ENCODE results near the gene TRIM36.

DNA sequence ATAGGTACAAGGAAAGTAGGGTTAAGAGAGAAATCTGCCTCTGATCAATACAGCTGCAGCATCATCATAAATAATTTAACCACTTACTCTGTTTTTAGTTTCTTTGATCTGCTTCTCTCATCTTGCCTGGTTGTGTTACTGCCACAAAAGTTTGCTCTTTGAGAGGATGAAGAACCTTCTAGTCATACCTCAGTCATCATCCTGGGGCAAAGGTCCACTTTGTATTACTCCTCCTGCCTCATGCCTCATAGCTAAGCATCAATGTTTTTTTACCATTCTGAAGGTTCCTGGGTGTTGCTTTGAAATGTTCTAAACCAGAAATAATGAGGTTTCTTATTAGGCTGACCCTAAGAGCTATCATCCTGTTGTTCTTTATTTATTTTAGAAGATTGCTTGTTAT lies 17.1 kb upstream of the TRIM36 start:
- TF ChIP-seq POLR2A (IDR thresholded peaks at IDR 0.05; ENCODE audit: borderline replicate concordance, extremely low read depth, insufficient read depth, insufficient read length) (no peak), ATF3 (IDR thresholded peaks at IDR 0.05) (no peak), CTCF (IDR thresholded peaks at IDR 0.05 in 2 of 3, conservative IDR thresholded peaks at IDR 0.05 in 1 of 3; ENCODE audit: borderline replicate concordance in 1 of 3, insufficient read depth in 1 of 3, low read depth in 2 of 3, low read length in 2 of 3) (no peak), ELF1 (IDR thresholded peaks at IDR 0.05; ENCODE audit: borderline replicate concordance, low read depth) (no peak), POLR2AphosphoS5 (IDR thresholded peaks at IDR 0.05; ENCODE audit: low read depth, low read length) (no peak), EZH2 (IDR thresholded peaks at IDR 0.05) (no peak), RAD21 (IDR thresholded peaks at IDR 0.05; ENCODE audit: low read depth) (no peak), SP1 (IDR thresholded peaks at IDR 0.05; ENCODE audit: low read depth) (no peak), CEBPB (IDR thresholded peaks at IDR 0.05; ENCODE audit: low read depth) (no peak), CBX3 (IDR thresholded peaks at IDR 0.05; ENCODE audit: low read depth) (no peak)
- TF ChIP-seq, protein P1, sequence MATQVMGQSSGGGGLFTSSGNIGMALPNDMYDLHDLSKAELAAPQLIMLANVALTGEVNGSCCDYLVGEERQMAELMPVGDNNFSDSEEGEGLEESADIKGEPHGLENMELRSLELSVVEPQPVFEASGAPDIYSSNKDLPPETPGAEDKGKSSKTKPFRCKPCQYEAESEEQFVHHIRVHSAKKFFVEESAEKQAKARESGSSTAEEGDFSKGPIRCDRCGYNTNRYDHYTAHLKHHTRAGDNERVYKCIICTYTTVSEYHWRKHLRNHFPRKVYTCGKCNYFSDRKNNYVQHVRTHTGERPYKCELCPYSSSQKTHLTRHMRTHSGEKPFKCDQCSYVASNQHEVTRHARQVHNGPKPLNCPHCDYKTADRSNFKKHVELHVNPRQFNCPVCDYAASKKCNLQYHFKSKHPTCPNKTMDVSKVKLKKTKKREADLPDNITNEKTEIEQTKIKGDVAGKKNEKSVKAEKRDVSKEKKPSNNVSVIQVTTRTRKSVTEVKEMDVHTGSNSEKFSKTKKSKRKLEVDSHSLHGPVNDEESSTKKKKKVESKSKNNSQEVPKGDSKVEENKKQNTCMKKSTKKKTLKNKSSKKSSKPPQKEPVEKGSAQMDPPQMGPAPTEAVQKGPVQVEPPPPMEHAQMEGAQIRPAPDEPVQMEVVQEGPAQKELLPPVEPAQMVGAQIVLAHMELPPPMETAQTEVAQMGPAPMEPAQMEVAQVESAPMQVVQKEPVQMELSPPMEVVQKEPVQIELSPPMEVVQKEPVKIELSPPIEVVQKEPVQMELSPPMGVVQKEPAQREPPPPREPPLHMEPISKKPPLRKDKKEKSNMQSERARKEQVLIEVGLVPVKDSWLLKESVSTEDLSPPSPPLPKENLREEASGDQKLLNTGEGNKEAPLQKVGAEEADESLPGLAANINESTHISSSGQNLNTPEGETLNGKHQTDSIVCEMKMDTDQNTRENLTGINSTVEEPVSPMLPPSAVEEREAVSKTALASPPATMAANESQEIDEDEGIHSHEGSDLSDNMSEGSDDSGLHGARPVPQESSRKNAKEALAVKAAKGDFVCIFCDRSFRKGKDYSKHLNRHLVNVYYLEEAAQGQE (IDR thresholded peaks at IDR 0.05; ENCODE audit: low read depth): no peak
